HAP-1 (cell line): ENCODE measurements around the gene DCLK1.

Source experiments
- DNase-seq, 2 experiments: peaks; one replicate each; pipeline ENCODE4 v3.0.0-alpha.2; 2016 to 2020; ENCODE audit warnings: low spot score in 2 of 2
- H3K27me3 ChIP-seq: fragments of 250-450 bp; sonication (Bioruptor Pico); 2 replicates; pipeline ENCODE4 v1.5.1; 2020; ENCODE audit warnings: low read depth, mild to moderate bottlenecking, moderate library complexity
- H3K36me3 ChIP-seq: fragments of 250-450 bp; sonication (Bioruptor Pico); replicated peaks from 2 replicates; pipeline ENCODE4 v1.5.1; 2020; ENCODE audit warnings: mild to moderate bottlenecking
- H3K4me1 ChIP-seq: fragments of 250-450 bp; sonication (Bioruptor Pico); 2 replicates; pipeline ENCODE4 v1.5.1; 2020; ENCODE audit warnings: mild to moderate bottlenecking
- H3K4me3 ChIP-seq: fragments of 250-450 bp; sonication (Bioruptor Pico); 2 replicates; pipeline ENCODE4 v1.5.1; 2020; ENCODE audit warnings: mild to moderate bottlenecking, moderate library complexity
- H3K9me3 ChIP-seq: fragments of 250-450 bp; sonication (Bioruptor Pico); 2 replicates; pipeline ENCODE4 v1.5.1; 2020; ENCODE audit warnings: mild to moderate bottlenecking, moderate library complexity
- in situ Hi-C: fragments of 300-500 bp; cut with MboI; formaldehyde crosslinking; loops from 3 replicates; pipeline ENCODE4 v1.14.3; 2020; ENCODE audit warnings: low sequenced_read_pairs, inconsistent platforms, mixed read lengths

DCLK1 gene

GRCh38 chr13:36030670-36031331 lies 100.4 kb downstream of the DCLK1 start:
- Histone ChIP-seq H3K9me3 (peaks cover 2% of the 10 kb centered on the region; the same call in 1 of the 2 replicates), H3K4me1 (0 out of 2 replicates have a peak, but pooled peaks cover 4% of the 10 kb centered on the region), H3K36me3 (no peaks in the 10 kb centered on the region), H3K27me3 (no peaks in the 10 kb centered on the region), H3K4me3 (no peak overlapping the region)
- no peak for DNase-seq
- in situ Hi-C loops: no loop called here

- no peaks in the 10 kb centered on the region for H3K36me3 ChIP-seq
- H3K4me1 ChIP-seq: 0 out of 2 replicates have a peak, but pooled peaks cover 4% of the 10 kb centered on the region
- no peaks in the 10 kb centered on the region for H3K27me3 ChIP-seq
- in situ Hi-C loops: no loop called here
- H3K4me3 ChIP-seq: no peak overlapping the region
- H3K9me3 ChIP-seq: peaks cover 2% of the 10 kb centered on the region; the same call in 1 of the 2 replicates
- no peak for DNase-seq
These were observed 102.0 kb downstream of the DCLK1 start for GRCh38 chr13:36029166-36029565.

GRCh38 chr13:36028359-36029025 lies 102.7 kb downstream of the DCLK1 start:
- Histone ChIP-seq H3K4me3 (no peak overlapping the region), H3K27me3 (no peaks in the 10 kb centered on the region), H3K9me3 (peaks cover 2% of the 10 kb centered on the region; the same call in 1 of the 2 replicates), H3K4me1 (0 out of 2 replicates have a peak, but pooled peaks cover 4% of the 10 kb centered on the region), H3K36me3 (no peaks in the 10 kb centered on the region)
- in situ Hi-C loops: no loop called here
- no peak for DNase-seq

- H3K27me3 ChIP-seq: no peaks in the 10 kb centered on the region
- in situ Hi-C loops: no loop called here
- DNase-seq: no peak
- H3K4me3 ChIP-seq: no peak overlapping the region
- 0 out of 2 replicates have a peak, but pooled peaks cover 4% of the 10 kb centered on the region for H3K4me1 ChIP-seq
- H3K36me3 ChIP-seq: no peaks in the 10 kb centered on the region
- peaks cover 2% of the 10 kb centered on the region; the same call in 1 of the 2 replicates for H3K9me3 ChIP-seq
These were observed 104.7 kb downstream of the DCLK1 start for GRCh38 chr13:36026531-36026930.

- Histone ChIP-seq H3K4me3 (no peak overlapping the region), H3K36me3 (no peaks in the 10 kb centered on the region), H3K27me3 (no peaks in the 10 kb centered on the region), H3K9me3 (no peaks in the 10 kb centered on the region), H3K4me1 (no peaks in the 10 kb centered on the region)
- in situ Hi-C loops: no loop called here
- no peak for DNase-seq
These were observed 116.4 kb downstream of the DCLK1 start for GRCh38 chr13:36014763-36015162.

- Histone ChIP-seq H3K27me3 (no peaks in the 10 kb centered on the region), H3K4me3 (no peak overlapping the region), H3K36me3 (no peaks in the 10 kb centered on the region), H3K9me3 (no peaks in the 10 kb centered on the region), H3K4me1 (no peaks in the 10 kb centered on the region)
- in situ Hi-C loops: no loop called here
- no peak for DNase-seq
These were observed 124.1 kb downstream of the DCLK1 start for GRCh38 chr13:36006894-36007675.

GRCh38 chr13:36006347-36006746 lies 124.8 kb downstream of the DCLK1 start:
- Histone ChIP-seq H3K36me3 (no peaks in the 10 kb centered on the region), H3K27me3 (no peaks in the 10 kb centered on the region), H3K4me3 (no peak overlapping the region), H3K9me3 (no peaks in the 10 kb centered on the region), H3K4me1 (no peaks in the 10 kb centered on the region)
- in situ Hi-C loops: no loop called here
- DNase-seq: no peak

- no peaks in the 10 kb centered on the region for H3K27me3 ChIP-seq
- no peak for DNase-seq
- no peaks in the 10 kb centered on the region for H3K9me3 ChIP-seq
- in situ Hi-C loops: no loop called here
- H3K4me1 ChIP-seq: no peaks in the 10 kb centered on the region
- no peak overlapping the region for H3K4me3 ChIP-seq
- H3K36me3 ChIP-seq: no peaks in the 10 kb centered on the region
These were observed 129.6 kb downstream of the DCLK1 start for GRCh38 chr13:36001561-36001960.

GRCh38 chr13:36000028-36000427 lies 131.2 kb downstream of the DCLK1 start:
- DNase-seq: no peak
- H3K36me3 ChIP-seq: no peaks in the 10 kb centered on the region
- in situ Hi-C loops: no loop called here
- H3K9me3 ChIP-seq: no peaks in the 10 kb centered on the region
- no peak overlapping the region for H3K4me3 ChIP-seq
- no peaks in the 10 kb centered on the region for H3K27me3 ChIP-seq
- peaks cover 3% of the 10 kb centered on the region; the same call in 1 of the 2 replicates for H3K4me1 ChIP-seq

- Histone ChIP-seq H3K36me3 (no peaks in the 10 kb centered on the region), H3K4me1 (peaks cover 6% of the 10 kb centered on the region; the same call in 1 of the 2 replicates), H3K9me3 (no peaks in the 10 kb centered on the region), H3K27me3 (no peaks in the 10 kb centered on the region), H3K4me3 (no peak overlapping the region)
- no peak for DNase-seq
- in situ Hi-C loops: no loop called here
These were observed 134.8 kb downstream of the DCLK1 start for GRCh38 chr13:35996360-35996759.

- peak in 1 of 2 experiments; percentile 7 for DNase-seq
- H3K27me3 ChIP-seq: no peaks in the 10 kb centered on the region
- H3K4me1 ChIP-seq: peaks cover 6% of the 10 kb centered on the region; the same call in 1 of the 2 replicates
- H3K9me3 ChIP-seq: no peaks in the 10 kb centered on the region
- no peaks in the 10 kb centered on the region for H3K36me3 ChIP-seq
- no peak overlapping the region for H3K4me3 ChIP-seq
- in situ Hi-C loops: no loop called here
These were observed 136.0 kb downstream of the DCLK1 start for GRCh38 chr13:35995136-35995535.

GRCh38 chr13:35994131-35994966 lies 136.8 kb downstream of the DCLK1 start:
- in situ Hi-C loops: no loop called here
- Histone ChIP-seq H3K4me3 (no peak overlapping the region), H3K27me3 (no peaks in the 10 kb centered on the region), H3K4me1 (peaks cover 6% of the 10 kb centered on the region; the same call in 1 of the 2 replicates), H3K36me3 (no peaks in the 10 kb centered on the region), H3K9me3 (no peaks in the 10 kb centered on the region)
- DNase-seq: no peak

- Histone ChIP-seq H3K9me3 (no peaks in the 10 kb centered on the region), H3K36me3 (no peaks in the 10 kb centered on the region), H3K4me3 (no peak overlapping the region), H3K4me1 (peaks cover 6% of the 10 kb centered on the region; the same call in 1 of the 2 replicates), H3K27me3 (no peaks in the 10 kb centered on the region)
- in situ Hi-C loops: no loop called here
- no peak for DNase-seq
These were observed 137.5 kb downstream of the DCLK1 start for GRCh38 chr13:35993686-35994085.
